Activated CD4-positive, alpha-beta T cell treated with anti-CD3 and anti-CD28 coated beads for 36 hours (primary cell): ENCODE results near the gene LIFR. TPM values are rescaled to one million over a fixed set of nuclear protein-coding genes. Genes with fewer than 3 reads are reported as not detected.
A peak's percentile ranks its signal among the peaks of the same experiment; 100 is the strongest.
"Not testable (repeated sequence)": the region's sequence is repeated elsewhere in the genome, so short reads cannot be mapped to it uniquely, and the experiment has no call there.

Experiments used
- ATAC-seq: fragments of 200-7000 bp; cut with Tn5 transposase; one replicate; pipeline ENCODE4 v1.10.0; 2021; ENCODE audit warnings: mild to moderate bottlenecking, moderate library complexity
- CTCF ChIA-PET: fragments of 350-600 bp; sonication (Branson Sonifier 250); formaldehyde crosslinking; loops from one replicate; lab custom pipeline; 2021; ENCODE audit warnings: antibody characterized with exemption; lab: Charles Lee
- POLR2A ChIA-PET: fragments of 350-600 bp; sonication (Branson Sonifier 250); formaldehyde crosslinking; loops from one replicate; lab custom pipeline; 2021; ENCODE audit warnings: antibody characterized with exemption, inconsistent platforms; lab: Charles Lee
- DNase-seq: peaks from one replicate; pipeline ENCODE4 v3.0.0-alpha.2; 2020
- H3K27ac Mint-ChIP-seq: one replicate; pipeline ENCODE4 v1.8.0; 2021; ENCODE audit warnings: mixed read lengths
- H3K27me3 Mint-ChIP-seq: one replicate; pipeline ENCODE4 v1.8.0; 2021; ENCODE audit warnings: mixed read lengths
- H3K36me3 Mint-ChIP-seq: one replicate; pipeline ENCODE4 v1.8.0; 2021; ENCODE audit warnings: low read depth, mixed read lengths
- H3K4me1 Mint-ChIP-seq: one replicate; pipeline ENCODE4 v1.8.0; 2021; ENCODE audit warnings: mixed read lengths
- H3K4me3 Mint-ChIP-seq: one replicate; pipeline ENCODE4 v1.8.0; 2021; ENCODE audit warnings: mild to moderate bottlenecking, moderate library complexity, mixed read lengths
- H3K9me3 Mint-ChIP-seq: one replicate; pipeline ENCODE4 v1.8.0; 2021; ENCODE audit warnings: low read depth, mixed read lengths
- intact Hi-C, 2 experiments: fragments of 100-400 bp; cut with DNase I in 1 of 2; cut with micrococcal nuclease in 1 of 2; formaldehyde crosslinking; loops; one replicate each; pipeline versions ENCODE4 v1.14.2 to v1.15.1; 2022 to 2024; cut with DNase I, micrococcal nuclease
- total RNA-seq, 2 experiments: library from RNA; stranded (reverse); gene quantifications; one replicate each; pipeline ENCODE4 v1.2.3, GENCODE V29; 2021

LIFR gene
- total RNA-seq, 2 experiments from 2014 or later, result 0.09 to 0.14 TPM

- intact Hi-C loops, result no loop called here
- ChIA-PET POLR2A (no interaction called here), CTCF (no interaction called here)
- no peak for DNase-seq
- H3K4me3 Mint-ChIP-seq, result no peak overlapping the region
- H3K36me3 Mint-ChIP-seq, result no peaks in the 10 kb centered on the region
- no peaks in the 10 kb centered on the region for H3K9me3 Mint-ChIP-seq
- ATAC-seq, result no peak
- no peaks in the 10 kb centered on the region for H3K4me1 Mint-ChIP-seq
- no peak overlapping the region for H3K27ac Mint-ChIP-seq
- peaks cover 20% of the 10 kb centered on the region for H3K27me3 Mint-ChIP-seq
Observed at GRCh38 chr5:38576961-38577684, 20.7 kb upstream of the LIFR start.

GRCh38 chr5:38576442-38576841, 20.0 kb upstream of the LIFR start:
- Mint-ChIP-seq H3K27ac (no peak overlapping the region), H3K4me3 (no peak overlapping the region), H3K9me3 (no peaks in the 10 kb centered on the region), H3K4me1 (no peaks in the 10 kb centered on the region), H3K36me3 (no peaks in the 10 kb centered on the region), H3K27me3 (peaks cover 16% of the 10 kb centered on the region)
- intact Hi-C loops, result no loop called here
- POLR2A ChIA-PET, result no interaction called here
- ATAC-seq (no peak), DNase-seq (no peak)
- CTCF ChIA-PET, result no interaction called here

GRCh38 chr5:38575476-38575875, 19.0 kb upstream of the LIFR start:
- no peak for DNase-seq
- Mint-ChIP-seq H3K9me3 (no peaks in the 10 kb centered on the region), H3K27ac (no peak overlapping the region), H3K36me3 (no peaks in the 10 kb centered on the region), H3K27me3 (peaks cover 9% of the 10 kb centered on the region), H3K4me1 (no peaks in the 10 kb centered on the region), H3K4me3 (no peak overlapping the region)
- intact Hi-C loops, result no loop called here
- POLR2A ChIA-PET, result no interaction called here
- no peak for ATAC-seq
- CTCF ChIA-PET, result interaction anchor here (1.4 kb wide), 1 partner anchor 134 kb away, joined by 3 read pairs; no protein-coding TSS in a partner anchor

GRCh38 chr5:38574009-38574408, 17.6 kb upstream of the LIFR start:
- Mint-ChIP-seq H3K4me1 (no peaks in the 10 kb centered on the region), H3K27me3 (peaks cover 8% of the 10 kb centered on the region), H3K4me3 (no peak overlapping the region), H3K9me3 (no peaks in the 10 kb centered on the region), H3K27ac (no peak overlapping the region), H3K36me3 (no peaks in the 10 kb centered on the region)
- DNase-seq (no peak), ATAC-seq (no peak)
- POLR2A ChIA-PET, result no interaction called here
- intact Hi-C loops, result no loop called here
- CTCF ChIA-PET, result no interaction called here

- H3K9me3 Mint-ChIP-seq, result no peaks in the 10 kb centered on the region
- ChIA-PET CTCF (no interaction called here), POLR2A (no interaction called here)
- DNase-seq (no peak), ATAC-seq (no peak)
- no peaks in the 10 kb centered on the region for H3K4me1 Mint-ChIP-seq
- no peak overlapping the region for H3K27ac Mint-ChIP-seq
- peaks cover 8% of the 10 kb centered on the region for H3K27me3 Mint-ChIP-seq
- H3K36me3 Mint-ChIP-seq, result no peaks in the 10 kb centered on the region
- H3K4me3 Mint-ChIP-seq, result no peak overlapping the region
- intact Hi-C loops, result no loop called here
Observed at GRCh38 chr5:38573521-38573920, 17.1 kb upstream of the LIFR start.

GRCh38 chr5:38569180-38569579, 12.7 kb upstream of the LIFR start:
- ATAC-seq, result no peak
- ChIA-PET CTCF (no interaction called here), POLR2A (no interaction called here)
- H3K27ac Mint-ChIP-seq, result no peak overlapping the region
- DNase-seq, result no peak
- H3K27me3 Mint-ChIP-seq, result peaks cover 14% of the 10 kb centered on the region
- no peaks in the 10 kb centered on the region for H3K36me3 Mint-ChIP-seq
- intact Hi-C loops, result no loop called here
- H3K9me3 Mint-ChIP-seq, result no peaks in the 10 kb centered on the region
- no peaks in the 10 kb centered on the region for H3K4me1 Mint-ChIP-seq
- no peak overlapping the region for H3K4me3 Mint-ChIP-seq

- ATAC-seq, H3K27ac Mint-ChIP-seq, H3K36me3 Mint-ChIP-seq, POLR2A ChIA-PET, H3K4me1 Mint-ChIP-seq, intact Hi-C loops, DNase-seq, H3K9me3 Mint-ChIP-seq, H3K4me3 Mint-ChIP-seq: not testable (repeated sequence)
- peaks cover 15% of the 10 kb centered on the region for H3K27me3 Mint-ChIP-seq
- CTCF ChIA-PET, result interaction anchor here (2.4 kb wide), 1 partner anchor 125 kb away, joined by 7 read pairs; no protein-coding TSS in a partner anchor
Observed at GRCh38 chr5:38567306-38567705, 10.9 kb upstream of the LIFR start.

- ATAC-seq (no peak), DNase-seq (no peak)
- POLR2A ChIA-PET, result no interaction called here
- no peaks in the 10 kb centered on the region for H3K4me1 Mint-ChIP-seq
- no peak overlapping the region for H3K4me3 Mint-ChIP-seq
- no peak overlapping the region for H3K27ac Mint-ChIP-seq
- no peaks in the 10 kb centered on the region for H3K36me3 Mint-ChIP-seq
- H3K9me3 Mint-ChIP-seq, result no peaks in the 10 kb centered on the region
- peaks cover 26% of the 10 kb centered on the region for H3K27me3 Mint-ChIP-seq
- intact Hi-C loops, result no loop called here
- CTCF ChIA-PET, result interaction anchor here (0.6 to 1.0 kb wide), 2 partner anchors 13 to 50 kb away, joined by 3 to 4 read pairs; no protein-coding TSS in a partner anchor
Observed at GRCh38 chr5:38563624-38564023, 7.2 kb upstream of the LIFR start.

GRCh38 chr5:38562444-38563210, 6.2 kb upstream of the LIFR start:
- DNase-seq (no peak), ATAC-seq (no peak)
- no peak overlapping the region for H3K27ac Mint-ChIP-seq
- POLR2A ChIA-PET, result no interaction called here
- CTCF ChIA-PET, result interaction anchor here (0.6 to 1.0 kb wide), 2 partner anchors 12 to 26 kb away, joined by 3 to 4 read pairs; no protein-coding TSS in a partner anchor
- H3K4me3 Mint-ChIP-seq, result no peak overlapping the region
- intact Hi-C loops, result loop anchor here in 1 of 2 experiments (1.0 kb wide), 1 partner anchor 22 kb away; no protein-coding TSS in a partner anchor
- H3K4me1 Mint-ChIP-seq, result peaks cover 1% of the 10 kb centered on the region
- no peaks in the 10 kb centered on the region for H3K36me3 Mint-ChIP-seq
- peaks cover 26% of the 10 kb centered on the region for H3K27me3 Mint-ChIP-seq
- H3K9me3 Mint-ChIP-seq, result no peaks in the 10 kb centered on the region

- POLR2A ChIA-PET, result no interaction called here
- intact Hi-C loops, result loop anchor here in 1 of 2 experiments (5.0 kb wide), 1 partner anchor 248 kb away; no protein-coding TSS in a partner anchor
- Mint-ChIP-seq H3K27ac (no peak overlapping the region), H3K27me3 (peaks cover 45% of the 10 kb centered on the region), H3K9me3 (no peaks in the 10 kb centered on the region), H3K4me3 (no peak overlapping the region), H3K4me1 (peaks cover 10% of the 10 kb centered on the region), H3K36me3 (no peaks in the 10 kb centered on the region)
- DNase-seq, result no peak
- CTCF ChIA-PET, result interaction anchor here (1.3 to 1.5 kb wide), 2 partner anchors 118 to 251 kb away, joined by 5 to 7 read pairs; no protein-coding TSS in a partner anchor
- ATAC-seq, result no peak
Observed at GRCh38 chr5:38559428-38559827, 3.0 kb upstream of the LIFR start.

- H3K4me1 Mint-ChIP-seq, result peaks cover 10% of the 10 kb centered on the region
- ChIA-PET CTCF (no interaction called here), POLR2A (no interaction called here)
- intact Hi-C loops, result loop anchor here (2.0 to 5.0 kb wide), 3 partner anchors 117 to 250 kb away; no protein-coding TSS in a partner anchor
- no peak overlapping the region for H3K27ac Mint-ChIP-seq
- ATAC-seq, result no peak
- H3K4me3 Mint-ChIP-seq, result peak overlapping the region; percentile 72
- H3K9me3 Mint-ChIP-seq, result no peaks in the 10 kb centered on the region
- peaks cover 53% of the 10 kb centered on the region for H3K27me3 Mint-ChIP-seq
- no peak for DNase-seq
- no peaks in the 10 kb centered on the region for H3K36me3 Mint-ChIP-seq
Observed at GRCh38 chr5:38557792-38558191, 1.3 kb upstream of the LIFR start.
